Suprapubic skin (tissue), 4 donors: Measurements from ENCODE around the gene CACNB3.
"Not testable (repeated sequence)": the region's sequence is repeated elsewhere in the genome, so short reads cannot be mapped to it uniquely, and the experiment has no call there.

Experiments
- EP300 ChIP-seq: sonication (generic); formaldehyde crosslinking; IDR thresholded peaks from one replicate; pipeline ENCODE4 v1.6.1; 2017; ENCODE audit warnings: antibody characterized with exemption
- POLR2A ChIP-seq, 2 donors: fragments of 450-650 bp; IDR thresholded peaks; one replicate each; pipeline ENCODE4 v1.6.1; 2017; ENCODE audit warnings: antibody characterized with exemption in 2 of 2, mild to moderate bottlenecking in 2 of 2, moderate library complexity in 2 of 2
- POLR2AphosphoS5 ChIP-seq, 3 donors: sonication (generic); formaldehyde crosslinking; IDR thresholded peaks; one replicate each; pipeline ENCODE4 v1.6.1; 2017; ENCODE audit warnings: antibody characterized with exemption in 3 of 3
- TF ChIP-seq, protein P1 (sequence below), 2 donors: fragments of 200-600 bp in 1 of 2; fragments of 450-650 bp in 1 of 2; sonication (generic) in 1 of 2; IDR thresholded peaks; one replicate each; pipeline ENCODE4 v1.5.1; 2016 to 2019; ENCODE audit warnings: antibody characterized with exemption in 2 of 2, mild to moderate bottlenecking in 1 of 2, moderate library complexity in 1 of 2

DNA sequence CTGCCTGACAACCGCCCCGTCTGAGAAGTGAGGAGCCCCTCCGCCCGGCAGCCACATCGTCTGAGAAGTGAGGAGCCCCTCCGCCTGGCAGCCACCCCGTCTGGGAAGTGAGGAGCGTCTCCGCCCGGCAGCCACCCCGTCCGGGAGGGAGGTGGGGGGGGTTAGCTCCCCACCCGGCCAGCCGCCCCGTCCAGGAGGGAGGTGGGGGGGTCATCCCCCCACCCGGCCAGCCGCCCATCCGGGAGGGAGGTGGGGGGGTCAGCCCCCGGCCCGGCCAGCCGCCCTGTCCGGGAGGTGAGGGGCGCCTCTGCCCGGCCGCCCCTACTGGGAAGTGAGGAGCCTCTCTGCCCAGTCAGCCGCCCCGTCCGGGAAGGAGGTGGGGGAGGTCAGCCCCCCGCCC is 23.7 kb downstream of the CACNB3 start:
- TF ChIP-seq, protein P1, sequence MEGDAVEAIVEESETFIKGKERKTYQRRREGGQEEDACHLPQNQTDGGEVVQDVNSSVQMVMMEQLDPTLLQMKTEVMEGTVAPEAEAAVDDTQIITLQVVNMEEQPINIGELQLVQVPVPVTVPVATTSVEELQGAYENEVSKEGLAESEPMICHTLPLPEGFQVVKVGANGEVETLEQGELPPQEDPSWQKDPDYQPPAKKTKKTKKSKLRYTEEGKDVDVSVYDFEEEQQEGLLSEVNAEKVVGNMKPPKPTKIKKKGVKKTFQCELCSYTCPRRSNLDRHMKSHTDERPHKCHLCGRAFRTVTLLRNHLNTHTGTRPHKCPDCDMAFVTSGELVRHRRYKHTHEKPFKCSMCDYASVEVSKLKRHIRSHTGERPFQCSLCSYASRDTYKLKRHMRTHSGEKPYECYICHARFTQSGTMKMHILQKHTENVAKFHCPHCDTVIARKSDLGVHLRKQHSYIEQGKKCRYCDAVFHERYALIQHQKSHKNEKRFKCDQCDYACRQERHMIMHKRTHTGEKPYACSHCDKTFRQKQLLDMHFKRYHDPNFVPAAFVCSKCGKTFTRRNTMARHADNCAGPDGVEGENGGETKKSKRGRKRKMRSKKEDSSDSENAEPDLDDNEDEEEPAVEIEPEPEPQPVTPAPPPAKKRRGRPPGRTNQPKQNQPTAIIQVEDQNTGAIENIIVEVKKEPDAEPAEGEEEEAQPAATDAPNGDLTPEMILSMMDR (IDR thresholded peaks at IDR 0.05) = not testable (repeated sequence)
- TF ChIP-seq POLR2A (IDR thresholded peaks at IDR 0.05); POLR2AphosphoS5 (IDR thresholded peaks at IDR 0.05); EP300: not testable (repeated sequence)
